ENCODE data around the gene LYZL2. TPM values are rescaled to one million over a fixed set of nuclear protein-coding genes. Genes with fewer than 3 reads are reported as not detected.

LYZL2 gene
- polyA plus RNA-seq, 1 donor from 2014 or later, result not detected

- no peaks in the 10 kb centered on the region for H3K27me3 ChIP-seq (ENCODE audit: insufficient read depth, low read depth, low read length)
- no peak overlapping the region for H3K27ac ChIP-seq (ENCODE audit: low read length)
- no peak overlapping the region for H3K4me3 ChIP-seq (ENCODE audit: low read length)
- no peaks in the 10 kb centered on the region for H3F3A ChIP-seq (ENCODE audit: insufficient read depth, low read length, poor library complexity, severe bottlenecking)
- H3K9me3 ChIP-seq (ENCODE audit: low read length), result no peaks in the 10 kb centered on the region
- TF ChIP-seq EZH2 (IDR thresholded peaks at IDR 0.05; ENCODE audit: borderline replicate concordance, insufficient read depth, low read length, poor library complexity, severe bottlenecking) (no peak), TAF1 (IDR thresholded peaks at IDR 0.05; ENCODE audit: low read depth) (no peak), MXI1 (conservative IDR thresholded peaks at IDR 0.05; ENCODE audit: poor library complexity, severe bottlenecking) (no peak), EP300 (conservative IDR thresholded peaks at IDR 0.05; ENCODE audit: poor library complexity, severe bottlenecking) (no peak), SMC3 (conservative IDR thresholded peaks at IDR 0.05; ENCODE audit: poor library complexity) (no peak), RAD21 (conservative IDR thresholded peaks at IDR 0.05) (no peak), POLR2AphosphoS5 (IDR thresholded peaks at IDR 0.05) (no peak), REST (IDR thresholded peaks at IDR 0.05; ENCODE audit: borderline replicate concordance) (no peak), CTCF (IDR thresholded peaks at IDR 0.05; ENCODE audit: poor library complexity, severe bottlenecking) (no peak)
- no peak overlapping the region for H3K4me2 ChIP-seq (ENCODE audit: low read length)
- no peak overlapping the region for H2AFZ ChIP-seq (ENCODE audit: low read depth, low read length)
- H3K9me2 ChIP-seq (ENCODE audit: insufficient read depth, low read length), result no peaks in the 10 kb centered on the region
- no peak overlapping the region for H3K9ac ChIP-seq (ENCODE audit: low read length)
- no peaks in the 10 kb centered on the region for H4K20me1 ChIP-seq (ENCODE audit: insufficient read depth)
- H3K36me3 ChIP-seq (ENCODE audit: insufficient read depth, low read length), result no peaks in the 10 kb centered on the region
- no peaks in the 10 kb centered on the region for H3K79me2 ChIP-seq (replicated peaks; ENCODE audit: insufficient read depth, low read length)
These were observed 26.0 kb downstream of the LYZL2 start for GRCh38 chr10:30603589-30603988.

- TF ChIP-seq EP300 (conservative IDR thresholded peaks at IDR 0.05; ENCODE audit: poor library complexity, severe bottlenecking), result no peak
- no peak for TF ChIP-seq RAD21 (conservative IDR thresholded peaks at IDR 0.05)
- TF ChIP-seq EZH2 (IDR thresholded peaks at IDR 0.05; ENCODE audit: borderline replicate concordance, insufficient read depth, low read length, poor library complexity, severe bottlenecking), result no peak
- TF ChIP-seq CTCF (IDR thresholded peaks at IDR 0.05; ENCODE audit: poor library complexity, severe bottlenecking), result no peak
- TF ChIP-seq POLR2AphosphoS5 (IDR thresholded peaks at IDR 0.05), result no peak
- no peak for TF ChIP-seq MXI1 (conservative IDR thresholded peaks at IDR 0.05; ENCODE audit: poor library complexity, severe bottlenecking)
- TF ChIP-seq SMC3 (conservative IDR thresholded peaks at IDR 0.05; ENCODE audit: poor library complexity), result no peak
- TF ChIP-seq TAF1 (IDR thresholded peaks at IDR 0.05; ENCODE audit: low read depth), result no peak
- no peak for TF ChIP-seq REST (IDR thresholded peaks at IDR 0.05; ENCODE audit: borderline replicate concordance)
These were observed 26.8 kb downstream of the LYZL2 start for GRCh38 chr10:30602747-30603146.

More at GRCh38 chr10:30602747-30603146, 26.8 kb downstream of the LYZL2 start:
- H3K27me3 ChIP-seq (ENCODE audit: insufficient read depth, low read depth, low read length), result no peaks in the 10 kb centered on the region
- H3K9me3 ChIP-seq (ENCODE audit: low read length), result no peaks in the 10 kb centered on the region
- H3K9me2 ChIP-seq (ENCODE audit: insufficient read depth, low read length), result no peaks in the 10 kb centered on the region
- H3K4me2 ChIP-seq (ENCODE audit: low read length), result no peak overlapping the region
- H2AFZ ChIP-seq (ENCODE audit: low read depth, low read length), result no peak overlapping the region
- no peaks in the 10 kb centered on the region for H3K36me3 ChIP-seq (ENCODE audit: insufficient read depth, low read length)
- no peak overlapping the region for H3K4me3 ChIP-seq (ENCODE audit: low read length)
- no peak overlapping the region for H3K9ac ChIP-seq (ENCODE audit: low read length)
- H3K79me2 ChIP-seq (replicated peaks; ENCODE audit: insufficient read depth, low read length), result no peaks in the 10 kb centered on the region
- no peaks in the 10 kb centered on the region for H3F3A ChIP-seq (ENCODE audit: insufficient read depth, low read length, poor library complexity, severe bottlenecking)
- no peak overlapping the region for H3K27ac ChIP-seq (ENCODE audit: low read length)
- no peaks in the 10 kb centered on the region for H4K20me1 ChIP-seq (ENCODE audit: insufficient read depth)

Measured in neural cell (in vitro differentiated cells).